H7 (cell line): Measurements from ENCODE around the gene AMPD2. TPM values are rescaled to one million over a fixed set of nuclear protein-coding genes. Genes with fewer than 3 reads are reported as not detected.

ENCODE experiments used
- DNase-seq: peaks from one replicate; pipeline ENCODE4 v3.0.0; 2012
- H3K27me3 ChIP-seq: 2 replicates; pipeline ENCODE4 v1.6.0; 2011; ENCODE audit warnings: mild to moderate bottlenecking, low read length; ENCODE audit not compliant: control insufficient read depth, insufficient read depth
- H3K36me3 ChIP-seq: replicated peaks from 2 replicates; pipeline ENCODE4 v1.5.1; 2011; ENCODE audit warnings: low read length; ENCODE audit not compliant: control insufficient read depth, insufficient read depth
- H3K4me3 ChIP-seq: 2 replicates; pipeline ENCODE4 v1.5.1; 2011; ENCODE audit warnings: low read depth, mild to moderate bottlenecking, control low read depth, low read length, moderate library complexity; ENCODE audit not compliant: insufficient read depth
- total RNA-seq: library from RNA; depleted of rRNA; stranded (reverse); fragments of >200 nt; shearing (Covaris generic); gene quantifications from 2 replicates; pipeline ENCODE4 v1.2.3, GENCODE V29; 2014

Gene AMPD2
- total RNA-seq, 1 experiment from 2014 or later = 83.7 TPM

GRCh38 chr1:109605381-109605780 lies 14.3 kb upstream of the AMPD2 start:
- no peak overlapping the region for H3K4me3 ChIP-seq
- no peak for DNase-seq
- H3K36me3 ChIP-seq = no peaks in the 10 kb centered on the region
- H3K27me3 ChIP-seq = no peaks in the 10 kb centered on the region

GRCh38 chr1:109609881-109610280 lies 9.8 kb upstream of the AMPD2 start:
- no peak for DNase-seq

GRCh38 chr1:109610609-109611307 lies 8.9 kb upstream of the AMPD2 start:
- H3K36me3 ChIP-seq = no peaks in the 10 kb centered on the region
- DNase-seq = no peak
- no peak overlapping the region for H3K4me3 ChIP-seq
- no peaks in the 10 kb centered on the region for H3K27me3 ChIP-seq

More at GRCh38 chr1:109609881-109610280, 9.8 kb upstream of the AMPD2 start:
- Histone ChIP-seq H3K27me3 (no peaks in the 10 kb centered on the region), H3K4me3 (no peak overlapping the region), H3K36me3 (no peaks in the 10 kb centered on the region)

GRCh38 chr1:109611308-109611990 lies 8.2 kb upstream of the AMPD2 start:
- Histone ChIP-seq H3K27me3 (no peaks in the 10 kb centered on the region), H3K36me3 (no peaks in the 10 kb centered on the region), H3K4me3 (no peak overlapping the region)
- no peak for DNase-seq

GRCh38 chr1:109613361-109614147 lies 6.1 kb upstream of the AMPD2 start:
- no peaks in the 10 kb centered on the region for H3K36me3 ChIP-seq
- H3K27me3 ChIP-seq = no peaks in the 10 kb centered on the region
- DNase-seq = no peak
- H3K4me3 ChIP-seq = no peak overlapping the region

- Histone ChIP-seq H3K4me3 (no peak overlapping the region), H3K27me3 (no peaks in the 10 kb centered on the region), H3K36me3 (no peaks in the 10 kb centered on the region)
- DNase-seq = no peak
Measured at GRCh38 chr1:109615879-109616278, 3.8 kb upstream of the AMPD2 start.

GRCh38 chr1:109616391-109616790 lies 3.2 kb upstream of the AMPD2 start:
- H3K4me3 ChIP-seq = no peak overlapping the region
- H3K27me3 ChIP-seq = no peaks in the 10 kb centered on the region
- no peak for DNase-seq
- no peaks in the 10 kb centered on the region for H3K36me3 ChIP-seq

- no peak overlapping the region for H3K4me3 ChIP-seq
- no peaks in the 10 kb centered on the region for H3K27me3 ChIP-seq
- peak; percentile 60 for DNase-seq
- no peaks in the 10 kb centered on the region for H3K36me3 ChIP-seq
Measured at GRCh38 chr1:109617291-109617801, 2.3 kb upstream of the AMPD2 start.

- H3K36me3 ChIP-seq = no peaks in the 10 kb centered on the region
- no peaks in the 10 kb centered on the region for H3K27me3 ChIP-seq
- no peak for DNase-seq
Measured at GRCh38 chr1:109618661-109619575, 719 bp upstream of the AMPD2 start.

GRCh38 chr1:109620401-109620791 lies 759 bp downstream of the AMPD2 start:
- Histone ChIP-seq H3K27me3 (no peaks in the 10 kb centered on the region), H3K36me3 (no peaks in the 10 kb centered on the region; the same call in 1 of the 2 replicates), H3K4me3 (peak overlapping the region; percentile 96)
- peak; percentile 85 for DNase-seq

More at GRCh38 chr1:109618661-109619575, 719 bp upstream of the AMPD2 start:
- peak overlapping the region; percentile 96 for H3K4me3 ChIP-seq

- peak; percentile 95 for DNase-seq
- no peaks in the 10 kb centered on the region for H3K27me3 ChIP-seq
- H3K4me3 ChIP-seq = peak overlapping the region; percentile 96
- no peaks in the 10 kb centered on the region; the same call in 1 of the 2 replicates for H3K36me3 ChIP-seq
Measured at GRCh38 chr1:109620841-109621286, 1.2 kb downstream of the AMPD2 start.

- no peaks in the 10 kb centered on the region for H3K27me3 ChIP-seq
- peak overlapping the region; percentile 96 for H3K4me3 ChIP-seq
- DNase-seq = peak; percentile 33
- no peaks in the 10 kb centered on the region; the same call in 1 of the 2 replicates for H3K36me3 ChIP-seq
Measured at GRCh38 chr1:109621379-109622136, 1.9 kb downstream of the AMPD2 start.
